PFSK-1 (cell line): Measurements from ENCODE around the gene ISYNA1.

Experiments
- POLR2AphosphoS5 ChIP-seq: IDR thresholded peaks from 2 replicates; pipeline ENCODE4 v1.6.1; 2012; ENCODE audit warnings: low read depth, mild to moderate bottlenecking, control low read depth, low read length, moderate library complexity
- TF ChIP-seq, protein P1 (sequence below), 2 experiments: IDR thresholded peaks; 2 replicates each; pipeline versions ENCODE4 v1.6.1 to v1.8.0; 2011 to 2012; ENCODE audit warnings: low read depth in 2 of 2, low read length in 2 of 2, control low read depth in 1 of 2, inconsistent platforms in 1 of 2, mild to moderate bottlenecking in 1 of 2, moderate library complexity in 1 of 2; ENCODE audit not compliant: insufficient read depth in 1 of 2

DNA sequence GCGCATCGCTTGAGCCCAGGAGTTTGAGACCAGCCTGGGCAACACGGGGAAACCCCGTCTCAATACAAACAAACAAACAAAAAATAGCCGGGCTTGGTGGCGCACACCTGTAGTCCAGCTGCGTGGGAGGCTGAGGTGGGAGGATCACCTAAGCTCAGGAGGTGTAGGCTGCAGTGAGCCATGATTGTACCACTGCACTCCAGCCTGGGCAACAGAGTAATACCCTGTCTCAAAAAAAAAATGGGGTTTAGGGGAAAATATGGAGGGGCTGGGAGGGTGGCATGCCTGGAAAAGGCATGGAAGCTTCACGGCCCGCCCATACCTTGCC is 1.9 kb upstream of the ISYNA1 start:
- TF ChIP-seq, protein P1, sequence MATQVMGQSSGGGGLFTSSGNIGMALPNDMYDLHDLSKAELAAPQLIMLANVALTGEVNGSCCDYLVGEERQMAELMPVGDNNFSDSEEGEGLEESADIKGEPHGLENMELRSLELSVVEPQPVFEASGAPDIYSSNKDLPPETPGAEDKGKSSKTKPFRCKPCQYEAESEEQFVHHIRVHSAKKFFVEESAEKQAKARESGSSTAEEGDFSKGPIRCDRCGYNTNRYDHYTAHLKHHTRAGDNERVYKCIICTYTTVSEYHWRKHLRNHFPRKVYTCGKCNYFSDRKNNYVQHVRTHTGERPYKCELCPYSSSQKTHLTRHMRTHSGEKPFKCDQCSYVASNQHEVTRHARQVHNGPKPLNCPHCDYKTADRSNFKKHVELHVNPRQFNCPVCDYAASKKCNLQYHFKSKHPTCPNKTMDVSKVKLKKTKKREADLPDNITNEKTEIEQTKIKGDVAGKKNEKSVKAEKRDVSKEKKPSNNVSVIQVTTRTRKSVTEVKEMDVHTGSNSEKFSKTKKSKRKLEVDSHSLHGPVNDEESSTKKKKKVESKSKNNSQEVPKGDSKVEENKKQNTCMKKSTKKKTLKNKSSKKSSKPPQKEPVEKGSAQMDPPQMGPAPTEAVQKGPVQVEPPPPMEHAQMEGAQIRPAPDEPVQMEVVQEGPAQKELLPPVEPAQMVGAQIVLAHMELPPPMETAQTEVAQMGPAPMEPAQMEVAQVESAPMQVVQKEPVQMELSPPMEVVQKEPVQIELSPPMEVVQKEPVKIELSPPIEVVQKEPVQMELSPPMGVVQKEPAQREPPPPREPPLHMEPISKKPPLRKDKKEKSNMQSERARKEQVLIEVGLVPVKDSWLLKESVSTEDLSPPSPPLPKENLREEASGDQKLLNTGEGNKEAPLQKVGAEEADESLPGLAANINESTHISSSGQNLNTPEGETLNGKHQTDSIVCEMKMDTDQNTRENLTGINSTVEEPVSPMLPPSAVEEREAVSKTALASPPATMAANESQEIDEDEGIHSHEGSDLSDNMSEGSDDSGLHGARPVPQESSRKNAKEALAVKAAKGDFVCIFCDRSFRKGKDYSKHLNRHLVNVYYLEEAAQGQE (IDR thresholded peaks at IDR 0.05; ENCODE audit: insufficient read depth in 1 of 2, low read depth in 2 of 2, low read length in 2 of 2): no peak
- no peak for TF ChIP-seq POLR2AphosphoS5
